ENCODE results near the gene DDAH2. TPM values are rescaled to one million over a fixed set of nuclear protein-coding genes. Genes with fewer than 3 reads are reported as not detected.

DDAH2 gene
- total and polyA plus RNA-seq, 10 of the 15 experiments (the other 5 are each of a cell fraction or from before 2014, with no cell fraction given) = 0.35 to 9.9 (median 6.2) TPM

DNA sequence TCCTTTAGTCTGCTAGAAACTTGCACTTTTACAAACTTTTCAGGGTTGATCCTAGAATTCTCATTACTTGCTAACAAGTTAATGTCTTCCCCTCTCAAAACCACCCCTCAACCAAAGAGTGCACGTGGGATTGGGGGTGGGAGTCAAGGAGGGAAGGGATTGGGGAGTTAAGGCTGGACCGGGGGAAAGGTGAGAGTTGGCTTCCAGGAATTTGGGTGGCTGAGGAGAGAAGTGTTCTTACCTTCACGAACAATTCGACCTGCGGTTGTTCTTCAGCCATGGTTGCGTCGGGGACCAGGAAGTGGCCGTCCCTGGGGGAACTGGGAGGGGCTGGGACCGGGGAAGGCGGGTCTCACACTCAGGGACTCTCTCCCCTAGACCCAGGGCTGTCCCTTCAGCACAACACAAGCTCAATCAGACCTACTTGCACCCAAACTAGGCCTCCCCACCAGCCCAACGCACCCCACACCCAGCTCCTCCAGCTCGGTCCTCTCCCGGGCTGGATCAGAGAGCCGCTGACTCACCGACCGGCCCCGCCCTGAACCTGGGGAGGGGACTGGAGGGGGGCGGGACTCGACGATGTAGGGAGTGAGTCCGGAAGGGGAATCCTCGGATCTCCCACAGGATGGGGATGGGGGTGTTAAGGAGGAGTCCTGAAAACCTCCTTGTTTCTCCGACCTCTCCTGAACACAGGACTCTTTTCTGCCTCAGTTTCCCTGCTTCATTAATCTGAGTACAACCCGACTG is 7.1 kb upstream of the DDAH2 start, which contains the start of gene CLIC1 (continued):
- TF ChIP-seq TCF3 (IDR thresholded peaks at IDR 0.05; ENCODE audit: borderline replicate concordance, insufficient read depth, low read depth, low read length) (peak; percentile 50; the same call in 1 of the 2 replicates), NR2C2 (IDR thresholded peaks at IDR 0.05; ENCODE audit: borderline replicate concordance, control insufficient read depth, insufficient read length, low read depth) (no peak), EGR1 (IDR thresholded peaks at IDR 0.05; ENCODE audit: borderline replicate concordance in 1 of 2, low read depth in 2 of 2, low read length in 2 of 2) (no peak), POU2F2 (IDR thresholded peaks at IDR 0.05; ENCODE audit: borderline replicate concordance, low read depth, low read length) (peak; percentile 63; the same call in 1 of the 3 replicates), STAT1 (conservative IDR thresholded peaks at IDR 0.05) (no peak), CREM (IDR thresholded peaks at IDR 0.05; ENCODE audit: low read depth) (no peak; the same call in none of the 2 replicates), IKZF2 (IDR thresholded peaks at IDR 0.05) (peak; percentile 57 to 76), IRF4 (IDR thresholded peaks at IDR 0.05; ENCODE audit: low read depth, low read length) (no peak), ZNF207 (IDR thresholded peaks at IDR 0.05; ENCODE audit: borderline replicate concordance) (no peak), BRCA1 (IDR thresholded peaks at IDR 0.05; ENCODE audit: low read depth, low read length) (no peak), MEF2B (IDR thresholded peaks at IDR 0.05; ENCODE audit: partially characterized antibody, poor library complexity, severe bottlenecking) (peak; percentile 86)
- TF ChIP-seq, protein P1, sequence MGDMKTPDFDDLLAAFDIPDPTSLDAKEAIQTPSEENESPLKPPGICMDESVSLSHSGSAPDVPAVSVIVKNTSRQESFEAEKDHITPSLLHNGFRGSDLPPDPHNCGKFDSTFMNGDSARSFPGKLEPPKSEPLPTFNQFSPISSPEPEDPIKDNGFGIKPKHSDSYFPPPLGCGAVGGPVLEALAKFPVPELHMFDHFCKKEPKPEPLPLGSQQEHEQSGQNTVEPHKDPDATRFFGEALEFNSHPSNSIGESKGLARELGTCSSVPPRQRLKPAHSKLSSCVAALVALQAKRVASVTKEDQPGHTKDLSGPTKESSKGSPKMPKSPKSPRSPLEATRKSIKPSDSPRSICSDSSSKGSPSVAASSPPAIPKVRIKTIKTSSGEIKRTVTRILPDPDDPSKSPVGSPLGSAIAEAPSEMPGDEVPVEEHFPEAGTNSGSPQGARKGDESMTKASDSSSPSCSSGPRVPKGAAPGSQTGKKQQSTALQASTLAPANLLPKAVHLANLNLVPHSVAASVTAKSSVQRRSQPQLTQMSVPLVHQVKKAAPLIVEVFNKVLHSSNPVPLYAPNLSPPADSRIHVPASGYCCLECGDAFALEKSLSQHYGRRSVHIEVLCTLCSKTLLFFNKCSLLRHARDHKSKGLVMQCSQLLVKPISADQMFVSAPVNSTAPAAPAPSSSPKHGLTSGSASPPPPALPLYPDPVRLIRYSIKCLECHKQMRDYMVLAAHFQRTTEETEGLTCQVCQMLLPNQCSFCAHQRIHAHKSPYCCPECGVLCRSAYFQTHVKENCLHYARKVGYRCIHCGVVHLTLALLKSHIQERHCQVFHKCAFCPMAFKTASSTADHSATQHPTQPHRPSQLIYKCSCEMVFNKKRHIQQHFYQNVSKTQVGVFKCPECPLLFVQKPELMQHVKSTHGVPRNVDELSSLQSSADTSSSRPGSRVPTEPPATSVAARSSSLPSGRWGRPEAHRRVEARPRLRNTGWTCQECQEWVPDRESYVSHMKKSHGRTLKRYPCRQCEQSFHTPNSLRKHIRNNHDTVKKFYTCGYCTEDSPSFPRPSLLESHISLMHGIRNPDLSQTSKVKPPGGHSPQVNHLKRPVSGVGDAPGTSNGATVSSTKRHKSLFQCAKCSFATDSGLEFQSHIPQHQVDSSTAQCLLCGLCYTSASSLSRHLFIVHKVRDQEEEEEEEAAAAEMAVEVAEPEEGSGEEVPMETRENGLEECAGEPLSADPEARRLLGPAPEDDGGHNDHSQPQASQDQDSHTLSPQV (IDR thresholded peaks at IDR 0.05) = no peak
- TF ChIP-seq, protein P2, sequence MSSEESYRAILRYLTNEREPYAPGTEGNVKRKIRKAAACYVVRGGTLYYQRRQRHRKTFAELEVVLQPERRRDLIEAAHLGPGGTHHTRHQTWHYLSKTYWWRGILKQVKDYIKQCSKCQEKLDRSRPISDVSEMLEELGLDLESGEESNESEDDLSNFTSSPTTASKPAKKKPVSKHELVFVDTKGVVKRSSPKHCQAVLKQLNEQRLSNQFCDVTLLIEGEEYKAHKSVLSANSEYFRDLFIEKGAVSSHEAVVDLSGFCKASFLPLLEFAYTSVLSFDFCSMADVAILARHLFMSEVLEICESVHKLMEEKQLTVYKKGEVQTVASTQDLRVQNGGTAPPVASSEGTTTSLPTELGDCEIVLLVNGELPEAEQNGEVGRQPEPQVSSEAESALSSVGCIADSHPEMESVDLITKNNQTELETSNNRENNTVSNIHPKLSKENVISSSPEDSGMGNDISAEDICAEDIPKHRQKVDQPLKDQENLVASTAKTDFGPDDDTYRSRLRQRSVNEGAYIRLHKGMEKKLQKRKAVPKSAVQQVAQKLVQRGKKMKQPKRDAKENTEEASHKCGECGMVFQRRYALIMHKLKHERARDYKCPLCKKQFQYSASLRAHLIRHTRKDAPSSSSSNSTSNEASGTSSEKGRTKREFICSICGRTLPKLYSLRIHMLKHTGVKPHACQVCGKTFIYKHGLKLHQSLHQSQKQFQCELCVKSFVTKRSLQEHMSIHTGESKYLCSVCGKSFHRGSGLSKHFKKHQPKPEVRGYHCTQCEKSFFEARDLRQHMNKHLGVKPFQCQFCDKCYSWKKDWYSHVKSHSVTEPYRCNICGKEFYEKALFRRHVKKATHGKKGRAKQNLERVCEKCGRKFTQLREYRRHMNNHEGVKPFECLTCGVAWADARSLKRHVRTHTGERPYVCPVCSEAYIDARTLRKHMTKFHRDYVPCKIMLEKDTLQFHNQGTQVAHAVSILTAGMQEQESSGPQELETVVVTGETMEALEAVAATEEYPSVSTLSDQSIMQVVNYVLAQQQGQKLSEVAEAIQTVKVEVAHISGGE (CRISPR knock-in tag; IDR thresholded peaks at IDR 0.05) = no peak
- TF ChIP-seq, protein P3, sequence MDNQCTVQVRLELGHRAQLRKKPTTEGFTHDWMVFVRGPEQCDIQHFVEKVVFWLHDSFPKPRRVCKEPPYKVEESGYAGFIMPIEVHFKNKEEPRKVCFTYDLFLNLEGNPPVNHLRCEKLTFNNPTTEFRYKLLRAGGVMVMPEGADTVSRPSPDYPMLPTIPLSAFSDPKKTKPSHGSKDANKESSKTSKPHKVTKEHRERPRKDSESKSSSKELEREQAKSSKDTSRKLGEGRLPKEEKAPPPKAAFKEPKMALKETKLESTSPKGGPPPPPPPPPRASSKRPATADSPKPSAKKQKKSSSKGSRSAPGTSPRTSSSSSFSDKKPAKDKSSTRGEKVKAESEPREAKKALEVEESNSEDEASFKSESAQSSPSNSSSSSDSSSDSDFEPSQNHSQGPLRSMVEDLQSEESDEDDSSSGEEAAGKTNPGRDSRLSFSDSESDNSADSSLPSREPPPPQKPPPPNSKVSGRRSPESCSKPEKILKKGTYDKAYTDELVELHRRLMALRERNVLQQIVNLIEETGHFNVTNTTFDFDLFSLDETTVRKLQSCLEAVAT (IDR thresholded peaks at IDR 0.05) = peak; percentile 67; the same call in 1 of the 2 replicates
- TF ChIP-seq, protein P4, sequence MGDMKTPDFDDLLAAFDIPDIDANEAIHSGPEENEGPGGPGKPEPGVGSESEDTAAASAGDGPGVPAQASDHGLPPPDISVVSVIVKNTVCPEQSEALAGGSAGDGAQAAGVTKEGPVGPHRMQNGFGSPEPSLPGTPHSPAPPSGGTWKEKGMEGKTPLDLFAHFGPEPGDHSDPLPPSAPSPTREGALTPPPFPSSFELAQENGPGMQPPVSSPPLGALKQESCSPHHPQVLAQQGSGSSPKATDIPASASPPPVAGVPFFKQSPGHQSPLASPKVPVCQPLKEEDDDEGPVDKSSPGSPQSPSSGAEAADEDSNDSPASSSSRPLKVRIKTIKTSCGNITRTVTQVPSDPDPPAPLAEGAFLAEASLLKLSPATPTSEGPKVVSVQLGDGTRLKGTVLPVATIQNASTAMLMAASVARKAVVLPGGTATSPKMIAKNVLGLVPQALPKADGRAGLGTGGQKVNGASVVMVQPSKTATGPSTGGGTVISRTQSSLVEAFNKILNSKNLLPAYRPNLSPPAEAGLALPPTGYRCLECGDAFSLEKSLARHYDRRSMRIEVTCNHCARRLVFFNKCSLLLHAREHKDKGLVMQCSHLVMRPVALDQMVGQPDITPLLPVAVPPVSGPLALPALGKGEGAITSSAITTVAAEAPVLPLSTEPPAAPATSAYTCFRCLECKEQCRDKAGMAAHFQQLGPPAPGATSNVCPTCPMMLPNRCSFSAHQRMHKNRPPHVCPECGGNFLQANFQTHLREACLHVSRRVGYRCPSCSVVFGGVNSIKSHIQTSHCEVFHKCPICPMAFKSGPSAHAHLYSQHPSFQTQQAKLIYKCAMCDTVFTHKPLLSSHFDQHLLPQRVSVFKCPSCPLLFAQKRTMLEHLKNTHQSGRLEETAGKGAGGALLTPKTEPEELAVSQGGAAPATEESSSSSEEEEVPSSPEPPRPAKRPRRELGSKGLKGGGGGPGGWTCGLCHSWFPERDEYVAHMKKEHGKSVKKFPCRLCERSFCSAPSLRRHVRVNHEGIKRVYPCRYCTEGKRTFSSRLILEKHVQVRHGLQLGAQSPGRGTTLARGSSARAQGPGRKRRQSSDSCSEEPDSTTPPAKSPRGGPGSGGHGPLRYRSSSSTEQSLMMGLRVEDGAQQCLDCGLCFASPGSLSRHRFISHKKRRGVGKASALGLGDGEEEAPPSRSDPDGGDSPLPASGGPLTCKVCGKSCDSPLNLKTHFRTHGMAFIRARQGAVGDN (IDR thresholded peaks at IDR 0.05) = peak; percentile 70
